Colonic mucosa (tissue), 4 donors: ENCODE results near the gene SNX19. TPM values are rescaled to one million over a fixed set of nuclear protein-coding genes. Genes with fewer than 3 reads are reported as not detected.
"Not testable (repeated sequence)": the region's sequence is repeated elsewhere in the genome, so short reads cannot be mapped to it uniquely, and the experiment has no call there.

Source experiments
- DNase-seq: peaks from one replicate; pipeline ENCODE4 v3.0.0-alpha.2; 2020
- H3K27ac ChIP-seq: fragments of 200-600 bp; one replicate; pipeline ENCODE4 v1.8.0; 2021
- H3K27me3 ChIP-seq: fragments of 200-600 bp; one replicate; pipeline ENCODE4 v1.8.0; 2021
- H3K36me3 ChIP-seq: fragments of 200-600 bp; one replicate; pipeline ENCODE4 v1.8.0; 2021
- H3K4me1 ChIP-seq: fragments of 200-600 bp; one replicate; pipeline ENCODE4 v1.8.0; 2021; ENCODE audit warnings: mild to moderate bottlenecking
- H3K4me3 ChIP-seq: fragments of 200-600 bp; one replicate; pipeline ENCODE4 v1.8.0; 2021
- H3K9ac ChIP-seq, 2 donors: one replicate each; pipeline ENCODE4 v1.7.0; 2013; ENCODE audit warnings: control low read depth in 2 of 2, low read depth in 2 of 2, low read length in 2 of 2
- H3K9me3 ChIP-seq: fragments of 200-600 bp; one replicate; pipeline ENCODE4 v1.8.0; 2021
- CTCF ChIP-seq: fragments of 200-600 bp; IDR thresholded peaks from one replicate; pipeline ENCODE4 v1.8.0; 2022; ENCODE audit warnings: antibody characterized with exemption, mild to moderate bottlenecking
- intact Hi-C: fragments of 100-400 bp; cut with DNase I; formaldehyde crosslinking; loops from one replicate; pipeline ENCODE4 v1.14.1; 2022
- total RNA-seq, 2 donors: library from RNA; stranded (reverse); fragmentation: NEBNext Ultra II Directional in 1 of 2; extraction: Animal tissue kit (Norgen Biotek cat#: 25700) in 1 of 2; gene quantifications; one replicate each; pipeline ENCODE4 v1.2.1, GENCODE V29; 2021
- donor health status: healthy.
- donor health status: DM: no; HTN: no; CAD: no.
- donor health status: DM: no; HTN: no; CAD: no.

SNX19 gene
- total RNA-seq, 2 donors from 2014 or later = 43.4 to 57.4 TPM

- H3K9me3 ChIP-seq = no peaks in the 10 kb centered on the region
- no peak for TF ChIP-seq CTCF
- intact Hi-C loops = no loop called here
- H3K4me3 ChIP-seq = no peak overlapping the region
- no peak overlapping the region for H3K9ac ChIP-seq
- no peaks in the 10 kb centered on the region for H3K27me3 ChIP-seq
- no peak overlapping the region for H3K27ac ChIP-seq
- H3K4me1 ChIP-seq = no peaks in the 10 kb centered on the region
- no peak for DNase-seq
- no peaks in the 10 kb centered on the region for H3K36me3 ChIP-seq
Measured at GRCh38 chr11:130861283-130861682, 55.0 kb downstream of the SNX19 start.

- no peaks in the 10 kb centered on the region for H3K36me3 ChIP-seq
- no peaks in the 10 kb centered on the region for H3K4me1 ChIP-seq
- H3K27me3 ChIP-seq = no peaks in the 10 kb centered on the region
- H3K27ac ChIP-seq = no peak overlapping the region
- no peak for DNase-seq
- H3K9me3 ChIP-seq = no peaks in the 10 kb centered on the region
- no peak overlapping the region for H3K4me3 ChIP-seq
- TF ChIP-seq CTCF = no peak
- intact Hi-C loops = no loop called here
- no peak overlapping the region for H3K9ac ChIP-seq
Measured at GRCh38 chr11:130859886-130860285, 56.4 kb downstream of the SNX19 start.

GRCh38 chr11:130858215-130858614 is 58.1 kb downstream of the SNX19 start:
- H3K36me3 ChIP-seq = no peaks in the 10 kb centered on the region
- H3K9ac ChIP-seq = no peak overlapping the region
- H3K27me3 ChIP-seq = no peaks in the 10 kb centered on the region
- intact Hi-C loops = no loop called here
- no peaks in the 10 kb centered on the region for H3K9me3 ChIP-seq
- no peak for DNase-seq
- TF ChIP-seq CTCF = no peak
- no peak overlapping the region for H3K27ac ChIP-seq
- no peak overlapping the region for H3K4me3 ChIP-seq
- H3K4me1 ChIP-seq = no peaks in the 10 kb centered on the region

GRCh38 chr11:130855707-130856106 is 60.6 kb downstream of the SNX19 start:
- H3K4me3 ChIP-seq, H3K36me3 ChIP-seq, H3K4me1 ChIP-seq, DNase-seq, H3K9ac ChIP-seq, H3K27me3 ChIP-seq, intact Hi-C loops, H3K9me3 ChIP-seq, H3K27ac ChIP-seq: not testable (repeated sequence)

GRCh38 chr11:130854483-130854882 is 61.8 kb downstream of the SNX19 start:
- no peaks in the 10 kb centered on the region for H3K4me1 ChIP-seq
- intact Hi-C loops = no loop called here
- no peak for TF ChIP-seq CTCF

GRCh38 chr11:130852589-130852988 is 63.7 kb downstream of the SNX19 start:
- Histone ChIP-seq H3K27ac (no peak overlapping the region), H3K4me1 (no peaks in the 10 kb centered on the region), H3K36me3 (no peaks in the 10 kb centered on the region), H3K4me3 (no peak overlapping the region), H3K9ac (no peak overlapping the region), H3K27me3 (no peaks in the 10 kb centered on the region), H3K9me3 (no peaks in the 10 kb centered on the region)
- TF ChIP-seq CTCF = no peak
- DNase-seq = no peak
- intact Hi-C loops = no loop called here

More at GRCh38 chr11:130854483-130854882, 61.8 kb downstream of the SNX19 start:
- Histone ChIP-seq H3K27ac (no peak overlapping the region), H3K9ac (no peak overlapping the region), H3K9me3 (no peaks in the 10 kb centered on the region), H3K36me3 (no peaks in the 10 kb centered on the region), H3K4me3 (no peak overlapping the region), H3K27me3 (no peaks in the 10 kb centered on the region)
- no peak for DNase-seq
